Sigmoid colon (tissue), 4 donors: Measurements from ENCODE around the gene DYRK4.

Experiments
- CTCF ChIP-seq, 4 experiments: fragments of 450-650 bp in 3 of 4; fragments of 200-600 bp in 1 of 4; IDR thresholded peaks; one replicate each; pipeline ENCODE4 v1.5.1; 2016 to 2019; ENCODE audit warnings: antibody characterized with exemption in 4 of 4, mild to moderate bottlenecking in 3 of 4, moderate library complexity in 2 of 4
- EP300 ChIP-seq, 4 donors: sonication (generic); formaldehyde crosslinking; IDR thresholded peaks; one replicate each; pipeline ENCODE4 v1.6.1; 2017; ENCODE audit warnings: antibody characterized with exemption in 4 of 4
- POLR2A ChIP-seq, 2 donors: fragments of 450-650 bp; IDR thresholded peaks; one replicate each; pipeline ENCODE4 v1.6.1; 2016; ENCODE audit warnings: antibody characterized with exemption in 2 of 2, mild to moderate bottlenecking in 2 of 2, moderate library complexity in 2 of 2

- TF ChIP-seq CTCF (IDR thresholded peaks at IDR 0.05) = no peak
- no peak for TF ChIP-seq POLR2A (IDR thresholded peaks at IDR 0.05)
- no peak for TF ChIP-seq EP300 (IDR thresholded peaks at IDR 0.05)
Measured at GRCh38 chr12:4610481-4610880, 48.5 kb downstream of the DYRK4 start.
